Right ventricle myocardium inferior (tissue), 1 donor: ENCODE data around the gene SPATA32. TPM values are rescaled to one million over a fixed set of nuclear protein-coding genes. Genes with fewer than 3 reads are reported as not detected.
A peak's percentile ranks its signal among the peaks of the same experiment; 100 is the strongest.

Experiments used
- ATAC-seq: fragments of 200-7000 bp; cut with Tn5 transposase; one replicate; pipeline ENCODE4 v1.9.1; 2020; ENCODE audit warnings: mild to moderate bottlenecking, moderate library complexity
- DNase-seq: peaks from one replicate; pipeline ENCODE4 v3.0.0; 2021; ENCODE audit errors: missing footprints
- intact Hi-C: fragments of 100-400 bp; cut with DNase I; formaldehyde crosslinking; loops from one replicate; pipeline ENCODE4 v1.11.0; 2022
- total RNA-seq: library from RNA; stranded (reverse); fragmentation: NEBNext Ultra II Directional; extraction: Animal tissue kit (Norgen Biotek cat#: 25700); gene quantifications from one replicate; pipeline ENCODE4 v1.2.1, GENCODE V29; 2021
- donor health status: DM: no; HTN: yes; CAD: no; lungs with severe emphysema.

The SPATA32 gene
- total RNA-seq, 1 donor from 2014 or later = not detected

DNA sequence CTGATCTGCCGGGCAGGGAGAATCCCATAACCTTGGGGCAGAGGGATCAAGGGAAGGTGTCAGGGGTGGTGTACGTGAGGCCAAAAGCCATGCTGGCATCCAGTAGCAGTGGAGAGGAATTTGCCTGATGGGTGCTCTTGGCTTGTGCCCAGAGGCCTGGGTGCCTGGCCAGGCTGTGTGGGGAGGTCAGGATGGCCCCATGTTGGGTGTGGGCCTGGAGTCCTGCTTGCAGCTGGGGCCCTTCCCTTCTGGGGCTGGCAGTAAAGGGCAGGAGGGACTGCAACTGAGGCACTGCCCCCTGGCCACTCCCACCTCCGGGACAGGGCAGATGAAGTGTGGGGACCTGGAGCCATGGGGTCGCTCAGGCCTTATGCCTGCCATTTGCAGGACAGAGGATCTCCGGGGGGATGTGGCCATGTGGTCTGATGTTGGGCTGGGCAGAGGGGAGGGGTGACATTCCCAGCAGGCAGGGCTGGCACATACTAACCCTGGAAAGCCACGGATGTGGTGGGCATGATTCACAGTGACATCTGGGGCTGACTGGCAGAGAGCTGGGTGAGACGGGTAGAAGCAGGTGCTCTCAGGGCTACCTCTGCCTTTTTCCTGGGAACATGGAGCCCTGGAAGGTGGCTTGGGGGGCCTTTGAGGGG, 36.7 kb downstream of the SPATA32 start:
- ATAC-seq (no peak), DNase-seq (peak; percentile 71)
- intact Hi-C loops = no loop called here

DNA sequence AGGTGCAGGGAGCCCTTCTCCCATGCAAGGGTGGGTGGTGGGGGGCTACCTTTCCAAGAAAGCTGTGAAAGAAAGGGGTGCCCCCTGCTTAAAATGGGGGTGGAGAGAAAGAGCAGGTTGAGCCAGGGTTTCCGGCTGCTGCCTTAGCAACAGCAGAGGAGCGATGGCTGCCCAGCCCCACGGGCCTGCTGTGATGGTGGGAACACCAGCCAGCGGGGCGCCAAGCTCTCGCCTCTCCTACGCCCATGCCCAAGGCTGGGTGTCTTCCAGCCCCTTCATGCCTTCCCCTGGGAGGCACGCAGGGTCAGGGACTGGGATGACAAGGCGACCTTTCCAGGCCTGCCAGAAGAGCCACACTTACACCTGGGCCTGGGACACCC, 37.2 kb downstream of the SPATA32 start:
- ATAC-seq = no peak
- intact Hi-C loops = loop anchor here (5.0 kb wide), 2 partner anchors 38 to 53 kb away; partner anchors contain the start of gene SPATA32
- DNase-seq = peak; percentile 72

DNA sequence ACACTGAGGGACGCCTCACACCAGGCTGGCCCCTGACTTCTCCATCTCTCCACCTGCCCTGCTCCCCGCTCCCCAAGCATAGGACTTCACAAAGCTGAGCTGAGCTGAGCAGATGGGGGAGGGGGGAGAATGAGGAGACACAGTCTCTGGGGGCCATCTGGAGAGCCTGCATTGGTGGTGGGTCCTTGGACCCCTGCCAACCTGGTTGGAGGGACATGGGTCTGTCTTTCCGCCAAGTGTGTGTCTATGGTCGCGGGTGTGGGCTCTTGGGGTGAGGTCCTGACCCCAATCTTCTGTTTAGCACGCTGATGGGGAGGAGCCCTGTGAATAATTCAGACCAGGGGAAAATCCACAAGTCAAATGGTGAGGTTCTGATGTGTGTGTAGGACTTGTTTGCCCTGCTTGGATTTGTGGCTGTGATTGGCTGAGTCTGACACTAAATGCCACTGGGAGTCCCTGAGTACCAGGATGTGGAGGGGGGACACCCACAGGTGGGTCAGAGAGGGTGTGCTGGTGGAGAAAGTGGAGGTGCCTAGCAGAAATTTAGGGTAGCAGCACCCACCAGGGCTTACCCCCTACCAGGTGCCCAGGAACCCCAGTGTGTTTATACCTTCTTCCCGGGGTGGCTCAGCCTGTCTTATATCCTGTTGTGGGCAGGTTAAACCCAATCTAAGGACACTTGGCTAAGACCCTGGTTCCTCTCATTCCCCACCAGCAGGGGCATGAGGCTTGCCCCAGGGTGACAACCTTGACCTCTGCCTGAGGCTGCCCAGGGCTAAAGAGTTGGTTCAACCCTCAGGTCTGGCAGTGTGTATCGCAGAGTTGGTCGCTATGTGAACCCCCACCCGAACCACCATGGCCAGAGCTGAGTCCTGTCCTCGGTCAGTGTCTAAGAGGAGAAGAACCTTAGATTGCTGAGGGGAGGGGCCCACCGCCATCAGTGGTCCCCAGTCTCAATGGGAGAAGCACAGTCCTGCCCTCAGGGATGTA, 38.1 kb downstream of the SPATA32 start:
- DNase-seq = peak; percentile 57
- intact Hi-C loops = loop anchor here (5.0 kb wide), 2 partner anchors 38 to 53 kb away; partner anchors contain the start of gene SPATA32
- no peak for ATAC-seq

DNA sequence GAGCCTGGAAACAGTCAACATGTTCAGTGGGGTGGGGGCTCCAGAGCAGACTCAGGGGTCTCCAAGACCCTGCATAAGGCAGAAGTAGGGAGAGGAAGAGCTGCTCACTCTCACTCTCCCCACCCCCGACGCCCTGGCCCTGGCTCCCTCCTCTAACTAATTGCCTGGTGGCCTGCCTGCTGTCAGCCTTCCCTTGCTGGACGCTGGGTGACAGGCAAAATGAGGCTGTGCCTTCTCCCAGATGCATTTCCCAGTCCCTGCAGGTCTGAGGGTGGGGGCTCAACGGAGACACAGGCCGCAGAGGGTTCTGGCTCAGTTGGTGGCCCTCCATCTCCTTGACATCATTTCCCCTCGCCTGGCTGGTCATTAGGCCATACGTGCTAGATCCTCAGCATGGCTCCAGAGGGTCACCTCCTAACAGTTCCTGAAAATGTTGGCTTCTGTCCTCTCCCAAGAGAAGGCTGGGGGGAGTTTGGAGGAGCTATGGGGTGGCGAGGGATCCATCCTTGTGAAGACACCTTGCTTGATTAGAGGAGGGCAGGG, 38.8 kb downstream of the SPATA32 start:
- no peak for ATAC-seq
- peak; percentile 50 for DNase-seq
- intact Hi-C loops = loop anchor here (5.0 kb wide), 2 partner anchors 39 to 54 kb away; partner anchors contain the start of gene SPATA32

DNA sequence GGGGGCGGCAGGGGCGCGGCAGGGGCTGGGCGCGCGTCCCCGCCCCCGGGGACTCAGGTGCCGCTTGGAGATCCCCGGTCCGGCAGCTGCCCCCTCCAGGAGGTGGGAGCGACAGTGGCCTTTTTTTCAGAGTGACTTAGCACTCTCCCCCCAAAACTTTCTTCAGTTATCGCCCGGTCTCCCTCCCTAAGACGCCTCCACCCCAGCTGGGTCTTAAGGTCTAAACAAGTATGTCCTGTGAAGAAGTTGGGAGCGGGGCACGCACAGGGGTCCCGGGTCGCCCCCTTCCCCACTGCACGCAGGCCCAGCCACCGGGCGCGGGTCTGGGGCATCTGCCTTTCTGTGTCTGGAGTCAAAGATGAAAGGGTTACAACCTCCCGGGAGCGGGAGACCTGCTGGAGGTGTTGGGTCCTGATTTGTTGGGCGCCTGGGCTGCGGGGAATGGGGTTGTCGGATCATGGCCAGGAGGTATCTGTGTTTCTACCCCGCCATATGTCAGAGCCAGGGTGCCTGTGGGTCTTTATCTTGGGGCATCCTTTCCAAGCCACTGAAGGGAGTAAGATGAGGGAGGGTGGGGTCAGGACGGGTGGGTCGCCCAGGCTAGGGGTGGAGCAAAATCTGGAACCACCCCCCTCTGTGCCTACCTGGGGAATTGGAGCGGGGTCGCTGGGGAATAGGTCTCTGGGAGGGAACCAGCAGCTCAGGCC, 39.5 kb downstream of the SPATA32 start:
- DNase-seq (peak; percentile 66), ATAC-seq (peak; percentile 8)
- intact Hi-C loops = loop anchor here (5.0 kb wide), 2 partner anchors 40 to 55 kb away; partner anchors contain the start of gene SPATA32

DNA sequence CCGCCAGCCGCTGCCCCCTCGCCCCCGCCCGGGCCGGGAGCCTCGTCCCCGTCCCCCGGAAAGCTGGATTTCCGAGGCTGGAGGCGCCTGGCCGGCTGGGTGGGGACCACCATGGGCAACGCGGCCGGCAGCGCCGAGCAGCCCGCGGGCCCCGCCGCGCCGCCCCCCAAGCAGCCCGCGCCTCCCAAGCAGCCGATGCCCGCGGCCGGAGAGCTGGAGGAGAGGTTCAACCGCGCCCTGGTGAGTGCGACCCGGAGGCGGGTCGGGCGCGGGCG, 39.9 kb downstream of the SPATA32 start:
- no peak for DNase-seq
- intact Hi-C loops = loop anchor here (5.0 kb wide), 2 partner anchors 40 to 55 kb away; partner anchors contain the start of gene SPATA32
- no peak for ATAC-seq

DNA sequence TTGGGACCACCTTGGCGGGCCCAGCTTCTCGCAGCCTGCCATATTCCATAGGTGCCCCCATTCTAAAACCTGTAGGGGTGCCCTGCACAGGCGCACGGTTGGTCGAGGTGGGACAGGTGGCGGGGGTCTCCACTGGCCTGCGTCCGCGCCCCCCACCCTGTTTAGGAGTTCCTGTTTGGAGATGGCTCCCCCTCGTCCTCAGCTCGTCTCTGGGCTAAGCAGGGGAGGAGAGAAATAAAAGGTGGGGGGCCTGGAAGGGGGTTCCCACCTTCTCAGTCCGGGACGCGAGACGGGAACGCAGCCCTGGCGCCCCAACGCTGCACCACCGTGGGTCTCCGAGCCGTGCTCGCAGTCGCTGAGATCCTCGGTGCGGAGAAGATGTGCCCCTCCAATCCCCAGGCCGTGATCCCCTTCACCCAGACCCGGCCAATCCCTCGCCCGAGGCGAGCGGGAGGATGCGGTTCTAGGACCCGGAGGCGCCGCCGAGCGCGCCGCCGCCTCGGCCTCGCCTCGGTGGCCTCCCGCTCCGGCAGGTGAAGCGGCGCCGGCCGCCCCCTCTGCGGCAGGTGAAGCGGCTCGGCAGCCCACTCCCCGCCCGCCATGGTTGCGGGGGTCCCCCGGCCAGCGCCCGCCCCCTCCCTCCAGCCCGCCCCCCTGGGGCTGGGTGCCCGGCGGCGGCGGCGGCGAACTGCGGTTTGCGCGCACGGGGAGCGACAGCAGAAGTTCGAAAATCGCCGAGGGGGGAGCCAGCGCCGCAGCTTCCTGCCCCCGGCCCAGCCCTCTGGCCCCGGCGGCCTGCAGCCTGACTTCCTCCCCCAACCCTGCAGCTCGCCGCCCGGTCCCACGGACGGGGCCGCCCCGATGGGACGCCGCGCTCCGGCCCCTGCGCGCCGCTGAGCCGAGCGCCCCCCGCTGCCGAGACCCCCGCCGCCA, 40.5 kb downstream of the SPATA32 start, which contains the start of gene FMNL1:
Gene FMNL1 (plus strand): TSS at position 805 of the 933 bp plus-strand sequence. CDS start 240 bp downstream, outside the sequence.
- peak; percentile 92 for DNase-seq
- intact Hi-C loops = loop anchor here (5.0 kb wide), 2 partner anchors 41 to 56 kb away; partner anchors contain the start of gene SPATA32
- ATAC-seq = peak; percentile 33

DNA sequence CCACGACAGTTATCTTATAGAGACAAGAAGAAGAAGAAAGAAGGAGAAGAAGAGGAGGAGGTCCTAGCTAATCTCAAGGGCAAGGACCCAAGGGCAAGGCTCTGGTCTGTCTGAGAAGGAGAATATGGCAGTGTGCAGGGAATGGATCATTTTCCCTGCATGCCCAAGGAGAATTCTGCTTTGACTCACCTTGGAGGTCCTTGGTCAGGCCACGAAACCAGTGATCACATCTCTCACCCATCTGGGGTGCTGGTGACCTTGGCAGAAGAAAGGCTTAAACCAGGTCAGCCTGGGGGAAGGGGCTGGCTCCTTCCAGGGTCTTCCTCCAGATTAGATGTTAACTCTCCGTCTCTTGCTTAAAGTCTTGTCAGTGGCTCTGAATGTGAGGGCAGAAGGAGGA, 41.8 kb downstream of the SPATA32 start:
- intact Hi-C loops = loop anchor here (5.0 kb wide), 2 partner anchors 42 to 57 kb away; partner anchors contain the start of gene SPATA32
- ATAC-seq (no peak), DNase-seq (no peak)

DNA sequence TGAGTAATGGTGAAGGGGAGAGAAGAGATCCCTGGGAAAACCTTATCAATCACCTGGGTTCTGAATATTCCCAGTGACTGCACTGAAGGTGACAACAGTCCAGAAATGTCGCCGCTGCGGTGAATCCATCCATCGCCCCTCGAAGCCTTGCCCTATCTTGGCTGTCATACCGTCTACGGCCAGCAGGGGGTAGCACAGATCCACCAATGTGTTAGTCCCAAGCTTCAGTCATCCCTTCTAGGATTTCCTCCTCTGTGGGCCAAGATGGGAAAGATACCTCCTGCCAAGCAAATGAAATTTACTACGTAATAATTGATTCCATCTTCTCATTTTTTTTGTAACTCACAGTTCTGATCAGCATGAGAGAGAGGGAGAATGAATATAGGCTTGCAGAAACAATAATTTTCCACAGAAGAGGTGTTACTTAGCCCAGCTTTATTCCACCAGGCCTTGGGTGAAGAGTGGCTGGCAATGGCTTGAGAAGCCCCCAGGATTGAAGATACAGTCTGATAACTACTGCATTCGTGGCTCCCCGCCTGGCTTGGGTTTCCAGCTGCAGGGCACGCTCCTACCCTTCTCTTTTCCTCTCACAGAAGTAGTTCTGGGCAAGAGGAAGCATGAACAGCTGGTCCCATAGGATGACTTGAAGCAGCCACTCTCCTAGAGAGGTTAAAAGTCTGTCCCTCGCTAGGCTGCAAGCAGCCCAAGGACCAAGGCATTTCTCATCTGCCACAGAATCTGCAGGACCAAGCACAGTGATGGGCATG, 42.8 kb downstream of the SPATA32 start:
- intact Hi-C loops = loop anchor here (1.0 kb wide), 2 partner anchors 16 to 166 kb away; no protein-coding TSS in a partner anchor
- DNase-seq (peak; percentile 90), ATAC-seq (peak; percentile 80)

Other genes starting within 250 kb of the SPATA32 start
- 24.2 TPM for gene DCAKD, start 210.5 kb downstream of the SPATA32 start, total RNA-seq
- gene NMT1, start 200.8 kb downstream of the SPATA32 start, total RNA-seq = 96.0 TPM
- 200 TPM for gene PLCD3, start 129.6 kb downstream of the SPATA32 start, total RNA-seq
- 6.7 TPM for gene ACBD4, start 126.4 kb downstream of the SPATA32 start, total RNA-seq
- 33.1 TPM for gene HEXIM1, start 113.6 kb downstream of the SPATA32 start, total RNA-seq
- 9.0 TPM for gene HEXIM2, start 100.2 kb downstream of the SPATA32 start, total RNA-seq
- gene FMNL1, start 40.2 kb downstream of the SPATA32 start, total RNA-seq = 13.7 TPM
- 14.4 TPM for gene MAP3K14, start 54.9 kb upstream of the SPATA32 start, total RNA-seq
- 34.4 TPM for gene ARHGAP27, start 170.8 kb upstream of the SPATA32 start, total RNA-seq
- gene PLEKHM1, start 228.6 kb upstream of the SPATA32 start, total RNA-seq = 26.9 TPM